Measurements from ENCODE around the gene LRFN2.

- TF ChIP-seq ARNT (IDR thresholded peaks at IDR 0.05) (no peak), SP1 (IDR thresholded peaks at IDR 0.05) (no peak), HDGF (IDR thresholded peaks at IDR 0.05; ENCODE audit: borderline replicate concordance) (no peak), FOXM1 (IDR thresholded peaks at IDR 0.05; ENCODE audit: borderline replicate concordance) (no peak), FOXA1 (IDR thresholded peaks at IDR 0.05) (no peak), CTBP1 (IDR thresholded peaks at IDR 0.05; ENCODE audit: borderline replicate concordance) (no peak), SUZ12 (IDR thresholded peaks at IDR 0.05) (no peak)
Measured at GRCh38 chr6:40584741-40585140, 2.4 kb downstream of the LRFN2 start.
